MG63 (cell line): Measurements from ENCODE around the gene SPTBN5. TPM values are rescaled to one million over a fixed set of nuclear protein-coding genes. Genes with fewer than 3 reads are reported as not detected.

Experiments used
- DNase-seq: peaks from one replicate; pipeline ENCODE4 v3.0.0-alpha.2; 2020
- H3K27me3 ChIP-seq: fragments of 250-450 bp; sonication (Bioruptor Pico); 2 replicates; pipeline ENCODE4 v1.5.1; 2020; ENCODE audit warnings: mild to moderate bottlenecking, moderate library complexity
- H3K36me3 ChIP-seq: fragments of 250-450 bp; sonication (Bioruptor Pico); 2 replicates; pipeline ENCODE4 v1.5.1; 2020; ENCODE audit warnings: mild to moderate bottlenecking, moderate library complexity
- H3K4me3 ChIP-seq: fragments of 250-450 bp; sonication (Bioruptor Pico); 2 replicates; pipeline ENCODE4 v1.5.1; 2020; ENCODE audit warnings: mild to moderate bottlenecking, moderate library complexity
- H3K9me3 ChIP-seq: fragments of 250-450 bp; sonication (Bioruptor Pico); 2 replicates; pipeline ENCODE4 v1.5.1; 2020; ENCODE audit warnings: mild to moderate bottlenecking, moderate library complexity
- total RNA-seq: library from RNA; depleted of rRNA; stranded (reverse); fragments of >200 nt; shearing (Covaris generic); gene quantifications from 2 replicates; pipeline ENCODE4 v1.2.3, GENCODE V29; 2014; ENCODE audit warnings: low replicate concordance

SPTBN5 gene
- total RNA-seq, 1 experiment from 2014 or later: 3.4 TPM

DNA sequence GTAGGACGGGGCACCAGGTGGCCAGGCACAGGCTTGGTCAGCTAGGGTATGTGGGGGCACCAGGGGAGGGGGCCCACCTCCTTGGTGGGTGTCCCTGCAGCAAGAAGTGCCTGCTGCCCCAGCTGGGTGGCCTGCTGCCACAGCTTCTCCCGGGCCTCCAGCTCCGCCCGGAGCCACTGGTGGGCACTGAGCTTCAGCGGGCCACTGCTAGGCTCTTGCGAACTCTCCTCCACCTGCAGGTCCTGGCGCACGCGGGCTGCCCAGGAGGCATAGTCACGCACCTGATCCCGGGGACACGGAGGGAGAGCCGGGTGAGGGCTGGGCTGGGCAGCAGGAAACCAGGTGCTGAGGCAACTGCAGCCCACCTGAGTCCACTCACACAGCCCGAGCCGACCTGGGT, 25.5 kb downstream of the SPTBN5 start:
- no peak for DNase-seq

GRCh38 chr15:41866872-41867579, 26.8 kb downstream of the SPTBN5 start:
- Histone ChIP-seq H3K4me3 (no peak overlapping the region), H3K9me3 (no peaks in the 10 kb centered on the region), H3K36me3 (no peaks in the 10 kb centered on the region; the same call in none of the 2 replicates), H3K27me3 (no peaks in the 10 kb centered on the region)
- DNase-seq: no peak

More for the DNA sequence above, 25.5 kb downstream of the SPTBN5 start:
- no peaks in the 10 kb centered on the region for H3K27me3 ChIP-seq
- H3K9me3 ChIP-seq: no peaks in the 10 kb centered on the region
- no peaks in the 10 kb centered on the region; the same call in none of the 2 replicates for H3K36me3 ChIP-seq
- no peak overlapping the region for H3K4me3 ChIP-seq

DNA sequence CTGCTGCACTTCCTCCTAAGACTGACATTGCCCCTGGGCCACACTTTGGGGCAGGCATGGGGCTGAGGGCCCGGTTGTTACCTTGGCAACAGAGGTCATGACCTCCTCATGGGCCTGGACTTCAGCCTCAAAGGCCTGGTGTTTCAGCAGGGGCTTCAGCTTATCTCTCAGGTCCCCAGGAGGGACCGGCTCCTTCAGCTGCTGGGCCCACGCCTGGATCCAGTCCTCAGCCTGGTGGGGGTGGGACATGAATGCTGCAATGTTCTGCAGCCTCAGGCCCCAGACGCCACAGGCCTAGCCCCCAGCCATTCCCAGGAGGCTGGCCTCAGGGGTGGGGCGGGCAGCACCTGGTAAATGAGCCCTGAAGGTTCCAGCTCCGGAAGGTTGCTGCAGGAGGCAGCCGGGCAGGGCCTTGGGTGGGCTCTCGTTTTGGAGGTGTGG, 27.6 kb downstream of the SPTBN5 start:
- no peak for DNase-seq
- Histone ChIP-seq H3K36me3 (no peaks in the 10 kb centered on the region; the same call in 1 of the 2 replicates), H3K4me3 (no peak overlapping the region), H3K9me3 (no peaks in the 10 kb centered on the region), H3K27me3 (no peaks in the 10 kb centered on the region)

DNA sequence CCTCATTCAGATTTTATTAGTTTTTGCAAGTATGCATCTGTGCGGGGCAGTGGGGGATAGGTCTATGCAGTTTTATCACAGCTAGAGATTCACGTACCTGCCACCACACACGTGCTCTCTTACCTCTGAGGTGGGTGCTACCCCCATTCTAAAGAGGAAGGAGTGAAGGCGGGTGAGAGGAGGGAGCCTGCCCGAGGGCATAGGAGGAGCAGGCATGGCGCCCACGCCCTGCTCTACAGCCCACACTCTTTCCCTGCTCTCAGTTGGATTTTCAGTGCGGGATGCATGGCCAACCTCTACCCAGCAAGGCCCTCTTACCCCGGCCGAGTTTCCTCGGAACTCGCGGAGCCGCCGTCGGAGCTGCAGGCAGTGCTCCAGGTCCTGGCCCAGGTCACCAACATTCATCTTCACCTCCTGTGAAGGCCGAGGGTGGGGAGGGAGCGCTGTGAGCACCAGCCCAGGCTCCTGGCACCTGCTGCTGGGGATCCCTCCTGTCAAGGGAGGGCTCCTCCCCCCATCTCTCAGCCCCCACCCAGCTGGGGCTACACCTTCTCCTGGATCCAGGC, 28.3 kb downstream of the SPTBN5 start:
- H3K36me3 ChIP-seq: no peaks in the 10 kb centered on the region; the same call in 1 of the 2 replicates
- no peak for DNase-seq
- no peaks in the 10 kb centered on the region for H3K27me3 ChIP-seq
- no peak overlapping the region for H3K4me3 ChIP-seq
- no peaks in the 10 kb centered on the region for H3K9me3 ChIP-seq

DNA sequence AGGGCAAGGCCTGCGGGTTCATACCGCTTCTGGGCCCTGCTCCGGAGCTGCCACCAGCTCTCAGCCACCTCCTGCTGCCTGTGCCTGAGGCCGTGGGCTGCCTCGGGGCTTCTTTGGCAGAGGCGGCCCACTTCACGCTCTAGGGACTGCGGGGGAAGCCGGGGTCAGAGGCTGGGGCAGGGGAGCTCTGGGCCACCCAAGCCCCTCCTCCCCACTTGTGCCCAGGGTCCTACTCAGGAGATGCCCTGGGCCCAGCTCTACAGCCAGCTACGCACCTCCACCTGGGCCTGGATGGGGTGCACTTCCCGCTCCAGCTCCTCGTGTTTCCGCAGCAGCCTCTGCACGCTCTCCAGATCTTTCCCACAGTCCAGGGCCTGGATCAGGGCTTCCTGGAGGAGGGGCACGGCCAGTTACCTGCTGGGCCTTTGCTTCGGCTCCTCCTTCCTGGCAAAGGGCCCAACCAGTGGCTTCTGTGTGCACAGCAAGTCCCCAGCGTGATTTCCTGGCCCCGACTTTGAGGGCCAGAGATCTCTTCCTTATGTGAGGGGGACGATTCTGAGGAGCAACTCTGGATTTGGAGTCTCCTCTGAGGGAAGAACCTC, 31.2 kb downstream of the SPTBN5 start:
- Histone ChIP-seq H3K27me3 (no peaks in the 10 kb centered on the region), H3K36me3 (no peaks in the 10 kb centered on the region)
- DNase-seq: no peak

DNA sequence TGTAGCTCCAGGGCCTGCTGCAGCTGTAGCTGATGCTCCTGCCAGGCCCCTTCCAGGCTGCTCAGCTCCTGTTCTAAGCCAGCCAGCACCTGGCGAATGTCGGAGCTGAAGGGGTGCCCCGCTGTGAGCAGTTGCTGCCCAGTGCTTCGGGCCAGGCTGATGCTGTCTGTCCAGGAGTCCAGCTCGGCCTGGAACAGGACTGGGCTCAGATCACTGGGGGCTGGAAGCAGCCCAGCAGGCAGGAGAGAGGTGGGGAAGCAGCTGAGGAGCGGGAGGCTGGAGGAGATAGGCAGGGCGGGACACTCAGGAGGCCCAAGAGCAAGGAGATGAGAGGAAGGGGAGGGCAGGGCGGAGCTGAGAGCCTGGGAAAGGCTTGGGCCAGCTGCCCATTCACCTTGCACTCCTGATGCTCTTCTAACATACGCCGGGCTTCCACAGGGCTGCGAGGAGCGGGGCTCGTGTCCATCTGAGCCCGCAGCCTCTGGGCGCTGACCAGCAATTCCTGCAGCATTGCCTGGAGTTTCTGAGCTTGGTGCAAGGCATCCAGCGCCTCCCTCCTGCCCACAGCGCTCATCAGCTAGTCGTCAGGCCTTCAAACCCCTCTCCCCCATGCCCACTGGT, 32.0 kb downstream of the SPTBN5 start:
- Histone ChIP-seq H3K9me3 (no peaks in the 10 kb centered on the region), H3K36me3 (no peaks in the 10 kb centered on the region), H3K27me3 (no peaks in the 10 kb centered on the region), H3K4me3 (no peak overlapping the region)
- DNase-seq: no peak

More for the DNA sequence above, 31.2 kb downstream of the SPTBN5 start:
- H3K9me3 ChIP-seq: no peaks in the 10 kb centered on the region
- H3K4me3 ChIP-seq: no peak overlapping the region

GRCh38 chr15:41860049-41860828, 33.6 kb downstream of the SPTBN5 start:
- no peaks in the 10 kb centered on the region for H3K9me3 ChIP-seq
- H3K4me3 ChIP-seq: no peak overlapping the region
- DNase-seq: no peak
- no peaks in the 10 kb centered on the region for H3K27me3 ChIP-seq
- H3K36me3 ChIP-seq: no peaks in the 10 kb centered on the region

DNA sequence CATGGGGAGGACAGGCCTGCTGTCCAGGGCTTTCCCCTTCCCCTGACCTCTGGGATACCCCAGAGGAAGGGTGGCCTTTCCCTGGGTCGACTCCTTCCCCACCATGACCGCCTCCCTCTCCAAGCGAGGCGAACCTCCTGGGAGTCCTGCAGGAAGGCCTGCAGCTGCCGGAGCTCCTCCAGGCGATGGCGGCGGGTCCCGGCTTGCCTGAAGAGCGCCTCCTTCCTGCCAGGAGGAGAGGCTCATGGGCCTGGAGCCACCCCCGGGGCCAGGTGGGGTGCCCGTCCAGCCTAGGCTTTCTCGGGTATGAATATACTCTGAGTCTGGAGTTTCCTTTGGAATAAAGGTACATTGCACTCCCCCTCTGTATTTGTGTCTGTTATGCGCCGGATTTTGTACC, 35.1 kb downstream of the SPTBN5 start:
- H3K9me3 ChIP-seq: no peaks in the 10 kb centered on the region
- H3K27me3 ChIP-seq: no peaks in the 10 kb centered on the region
- no peaks in the 10 kb centered on the region for H3K36me3 ChIP-seq
- DNase-seq: no peak
- no peak overlapping the region for H3K4me3 ChIP-seq

GRCh38 chr15:41857316-41857715, 36.5 kb downstream of the SPTBN5 start:
- no peak for DNase-seq
- no peak overlapping the region for H3K4me3 ChIP-seq
- H3K36me3 ChIP-seq: no peaks in the 10 kb centered on the region
- H3K9me3 ChIP-seq: no peaks in the 10 kb centered on the region
- no peaks in the 10 kb centered on the region for H3K27me3 ChIP-seq

GRCh38 chr15:41856716-41857115, 37.1 kb downstream of the SPTBN5 start:
- H3K9me3 ChIP-seq: no peaks in the 10 kb centered on the region
- no peak for DNase-seq
- no peaks in the 10 kb centered on the region for H3K36me3 ChIP-seq

GRCh38 chr15:41856262-41856661, 37.6 kb downstream of the SPTBN5 start:
- H3K36me3 ChIP-seq: no peaks in the 10 kb centered on the region
- no peak for DNase-seq
- H3K27me3 ChIP-seq: no peaks in the 10 kb centered on the region
- H3K9me3 ChIP-seq: no peaks in the 10 kb centered on the region
- no peak overlapping the region for H3K4me3 ChIP-seq

More at GRCh38 chr15:41856716-41857115, 37.1 kb downstream of the SPTBN5 start:
- no peak overlapping the region for H3K4me3 ChIP-seq
- no peaks in the 10 kb centered on the region for H3K27me3 ChIP-seq

- Histone ChIP-seq H3K36me3 (no peaks in the 10 kb centered on the region), H3K4me3 (no peak overlapping the region), H3K9me3 (no peaks in the 10 kb centered on the region), H3K27me3 (no peaks in the 10 kb centered on the region)
- DNase-seq: no peak
These were observed 38.4 kb downstream of the SPTBN5 start for GRCh38 chr15:41855261-41855961.

- no peak overlapping the region for H3K4me3 ChIP-seq
- DNase-seq: no peak
- H3K36me3 ChIP-seq: no peaks in the 10 kb centered on the region
- no peaks in the 10 kb centered on the region for H3K27me3 ChIP-seq
- H3K9me3 ChIP-seq: no peaks in the 10 kb centered on the region
These were observed 39.4 kb downstream of the SPTBN5 start for GRCh38 chr15:41854443-41854842.

DNA sequence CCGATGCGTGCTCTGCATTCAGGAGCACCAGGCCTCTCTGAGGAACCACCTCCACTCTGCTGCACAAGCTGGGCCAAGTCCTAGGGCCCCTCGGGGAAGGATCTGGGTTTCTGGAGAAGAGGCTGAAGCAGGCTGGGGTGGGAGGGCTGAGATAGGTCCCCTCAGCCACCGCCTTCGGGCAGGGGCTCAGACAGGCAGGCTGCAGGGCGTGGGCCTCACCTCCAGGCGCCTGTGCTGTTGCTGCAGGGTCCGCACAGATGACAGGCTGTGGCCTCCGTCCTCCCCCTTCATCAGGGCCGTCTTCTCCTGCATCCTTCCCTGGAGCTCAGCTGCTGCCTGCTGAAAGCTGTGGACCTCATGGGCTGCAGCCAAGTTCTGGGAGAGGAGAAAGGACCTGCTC, 40.0 kb downstream of the SPTBN5 start:
- Histone ChIP-seq H3K9me3 (no peaks in the 10 kb centered on the region), H3K4me3 (no peak overlapping the region), H3K36me3 (no peaks in the 10 kb centered on the region), H3K27me3 (no peaks in the 10 kb centered on the region)
- no peak for DNase-seq

- Histone ChIP-seq H3K4me3 (no peak overlapping the region), H3K36me3 (no peaks in the 10 kb centered on the region), H3K27me3 (no peaks in the 10 kb centered on the region), H3K9me3 (no peaks in the 10 kb centered on the region)
- DNase-seq: no peak
These were observed 40.9 kb downstream of the SPTBN5 start for GRCh38 chr15:41852736-41853590.
